ENCODE results near the gene EIF4EBP2.

Gene EIF4EBP2

GRCh38 chr10:70379581-70380176 is 24.3 kb upstream of the EIF4EBP2 start:
- no peak for DNase-seq

DNA sequence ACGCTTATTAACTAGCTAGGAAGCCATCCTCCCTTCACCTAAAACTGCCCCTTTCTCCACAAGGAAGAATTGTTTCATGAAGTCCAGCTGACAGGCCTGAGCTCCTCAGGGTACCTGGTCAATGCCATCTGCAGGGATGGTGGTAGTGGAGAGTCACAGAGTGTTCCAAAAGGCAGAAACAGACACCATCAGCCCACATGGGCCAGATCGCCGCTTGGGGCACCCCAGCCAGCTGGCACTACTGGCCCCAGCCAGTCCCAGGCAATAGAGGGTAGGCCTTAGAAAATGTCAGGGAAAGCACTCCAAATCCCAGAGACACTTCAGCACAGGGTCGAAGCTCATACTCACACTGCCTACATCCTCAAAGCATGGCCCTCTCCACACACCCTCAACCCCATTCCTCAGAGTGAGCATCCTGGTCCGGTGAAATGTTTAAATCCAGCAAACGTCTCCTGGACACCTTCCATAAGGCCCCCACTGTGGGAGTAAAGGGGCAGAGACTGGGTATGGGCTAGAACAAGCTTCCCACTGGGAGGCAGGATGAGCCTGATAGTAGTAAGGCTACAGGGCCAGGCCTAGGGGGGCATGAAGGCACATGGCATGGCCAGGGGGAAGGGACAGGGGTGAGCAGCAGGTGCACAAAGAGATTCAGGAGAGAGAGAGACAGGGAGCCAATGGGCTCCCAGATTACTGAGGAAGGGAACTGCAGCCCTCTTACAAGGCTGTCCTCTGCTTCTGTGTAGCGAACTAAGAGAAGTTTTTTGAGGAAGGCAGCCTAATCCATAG is 23.4 kb upstream of the EIF4EBP2 start:
- DNase-seq, result no peak

GRCh38 chr10:70381471-70382421 is 22.2 kb upstream of the EIF4EBP2 start:
- peak in 1 of 2 donors; percentile 66 for DNase-seq

DNA sequence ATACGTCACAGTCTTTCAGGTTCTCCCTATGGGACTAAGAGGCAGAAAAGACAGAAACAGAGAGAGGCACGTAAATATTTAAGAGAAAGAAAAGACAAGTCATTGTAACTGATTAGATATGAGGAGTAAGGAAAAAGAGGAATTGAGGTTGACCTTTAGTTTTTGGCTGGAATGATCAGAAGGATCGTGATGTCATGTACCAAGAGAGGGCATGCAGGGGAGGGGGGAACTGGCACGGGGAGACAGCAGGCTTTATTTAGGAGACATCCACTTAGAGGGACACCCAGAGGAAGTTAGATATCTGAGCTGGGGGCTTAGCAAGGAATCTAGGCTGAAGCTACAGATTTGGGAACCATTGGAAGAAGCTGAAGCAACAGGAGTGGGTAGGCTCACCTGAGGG is 12.3 kb upstream of the EIF4EBP2 start:
- no peak for DNase-seq

- no peak for DNase-seq
Observed at GRCh38 chr10:70396140-70396539, 7.8 kb upstream of the EIF4EBP2 start.

DNA sequence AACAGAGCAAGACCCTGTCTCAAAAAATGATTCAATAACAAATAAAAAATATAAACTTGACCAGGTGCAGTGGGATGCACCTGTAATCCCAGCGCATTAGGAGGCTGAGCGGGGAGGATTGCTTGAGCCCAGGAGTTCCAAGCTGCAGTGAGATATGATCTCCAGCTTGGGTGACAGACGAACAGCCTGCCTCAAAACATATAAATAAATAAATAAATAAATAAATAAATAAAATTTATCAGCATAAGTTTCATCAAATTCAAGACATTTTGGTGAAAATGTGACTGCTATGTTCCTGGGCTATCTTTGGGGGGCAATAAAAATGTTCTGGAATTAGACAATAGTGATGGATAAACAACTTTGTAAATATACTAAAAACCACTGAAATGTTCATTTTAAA is 4.8 kb upstream of the EIF4EBP2 start:
- no peak for DNase-seq

- no peak for DNase-seq
Observed at GRCh38 chr10:70403483-70404035, 386 bp upstream of the EIF4EBP2 start.

DNA sequence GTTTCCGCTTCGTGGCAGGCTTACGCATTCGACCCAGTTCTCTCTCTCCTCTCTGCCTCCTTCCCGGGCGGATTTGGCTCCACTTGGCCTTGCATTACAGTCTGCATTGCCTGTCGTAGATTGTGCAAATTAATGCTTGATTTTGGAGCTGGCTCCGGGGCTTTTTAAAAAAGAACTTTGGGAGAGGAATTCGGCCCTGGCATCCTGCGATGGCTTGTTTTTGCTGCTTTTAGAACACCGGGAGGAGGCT is 767 bp downstream of the EIF4EBP2 start:
- peak in 1 of 2 donors; percentile 9 for DNase-seq

DNA sequence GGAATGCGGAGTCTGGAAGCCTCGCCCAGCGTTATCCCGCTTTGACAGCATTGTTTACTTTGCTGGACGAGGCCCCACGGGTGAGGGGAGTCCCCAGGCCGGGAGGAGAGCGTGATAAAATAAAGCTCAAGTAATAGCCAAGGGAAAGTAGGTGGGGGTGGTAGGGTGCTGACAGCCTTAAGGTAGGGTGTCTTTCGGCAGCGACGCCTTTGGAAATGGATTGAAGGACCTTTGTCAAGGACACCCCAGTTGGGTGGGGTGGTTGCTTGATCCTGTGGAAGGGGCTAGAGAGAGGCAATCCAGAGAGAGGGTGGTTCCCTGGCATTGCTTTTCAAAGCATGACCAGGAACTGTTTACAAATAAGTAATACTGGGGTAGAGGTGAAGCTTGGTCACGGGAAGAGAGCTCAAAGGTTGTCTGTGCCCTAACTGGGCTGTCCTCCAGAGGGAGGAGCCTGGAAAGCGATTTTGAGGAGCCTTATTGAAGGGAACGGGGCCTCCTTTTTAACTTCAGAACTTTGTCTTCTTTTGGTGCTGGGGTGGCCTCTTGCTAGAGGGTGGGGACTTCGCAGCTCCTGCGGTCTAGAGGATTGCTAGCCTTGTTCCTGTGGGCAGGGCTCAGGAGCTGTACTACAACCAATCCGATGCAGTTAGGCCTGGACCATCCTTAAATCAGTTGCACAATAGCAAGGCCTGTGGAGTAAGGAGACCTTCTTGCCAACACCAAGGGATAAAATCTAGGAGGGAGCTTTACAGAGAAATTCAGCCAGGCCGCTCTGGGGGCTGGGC is 1.3 kb downstream of the EIF4EBP2 start:
- peak; percentile 39 to 71 for DNase-seq

GRCh38 chr10:70409772-70410171 is 5.8 kb downstream of the EIF4EBP2 start:
- no peak for DNase-seq

DNA sequence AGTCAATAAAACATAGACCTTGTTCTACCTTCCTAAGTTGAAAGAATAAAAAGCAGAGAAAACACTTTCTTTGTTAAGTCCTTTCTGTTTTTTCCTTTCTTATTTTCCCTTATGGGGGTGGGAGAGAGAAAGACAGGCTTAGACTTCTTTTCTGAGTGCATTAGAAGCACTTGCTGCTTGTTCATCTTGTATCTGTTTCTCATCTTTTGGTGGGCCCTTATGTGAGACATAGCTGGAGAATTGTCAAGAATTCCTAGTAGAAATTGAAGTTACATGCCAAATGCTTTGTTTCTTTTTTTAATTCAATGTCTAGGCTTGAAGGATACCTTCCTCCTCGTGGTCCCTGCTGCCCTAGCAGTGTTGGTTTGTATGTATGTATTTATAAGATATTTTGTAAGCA is 6.7 kb downstream of the EIF4EBP2 start:
- DNase-seq, result no peak

GRCh38 chr10:70412356-70412755 is 8.4 kb downstream of the EIF4EBP2 start:
- no peak for DNase-seq

GRCh38 chr10:70417568-70417967 is 13.6 kb downstream of the EIF4EBP2 start:
- no peak for DNase-seq

DNA sequence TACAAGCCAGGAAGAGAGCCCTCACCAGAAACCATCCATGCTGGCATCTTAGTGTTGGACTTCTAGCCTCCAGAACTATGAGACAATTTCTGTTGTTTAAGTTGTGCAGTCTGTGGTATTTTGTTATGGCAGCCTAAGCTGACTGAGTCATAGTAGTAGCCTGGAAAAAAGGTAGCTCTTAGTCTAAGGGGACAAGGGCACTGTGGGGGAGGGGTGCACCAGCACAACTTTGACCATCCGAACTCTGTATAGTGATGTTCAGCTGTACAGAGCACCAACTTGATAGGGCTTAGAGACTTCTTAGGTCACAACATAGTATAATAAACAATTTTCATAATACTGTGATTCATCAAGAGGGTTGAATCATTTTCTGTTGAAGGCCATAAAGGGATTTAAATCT is 14.3 kb downstream of the EIF4EBP2 start:
- DNase-seq, result no peak

DNA sequence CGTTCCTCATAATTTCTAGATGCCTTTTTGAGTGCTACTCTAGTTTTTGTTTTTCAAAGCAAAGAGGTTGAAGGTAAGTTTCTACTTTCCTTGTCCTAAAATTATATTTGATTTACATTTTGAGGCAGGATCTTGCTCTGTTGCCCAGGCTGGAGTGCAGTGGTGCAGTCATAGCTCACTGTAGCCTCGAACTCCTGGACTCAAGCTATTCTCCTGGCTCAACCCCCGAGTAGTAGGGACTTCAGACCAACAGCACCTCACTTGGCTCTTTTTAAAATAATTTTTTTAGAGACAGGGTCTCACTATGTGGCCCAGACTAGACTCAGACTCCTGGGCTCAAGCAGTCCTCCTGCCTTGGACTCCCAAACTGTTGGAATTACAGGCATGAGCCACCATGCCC is 14.8 kb downstream of the EIF4EBP2 start:
- DNase-seq, result no peak

DNA sequence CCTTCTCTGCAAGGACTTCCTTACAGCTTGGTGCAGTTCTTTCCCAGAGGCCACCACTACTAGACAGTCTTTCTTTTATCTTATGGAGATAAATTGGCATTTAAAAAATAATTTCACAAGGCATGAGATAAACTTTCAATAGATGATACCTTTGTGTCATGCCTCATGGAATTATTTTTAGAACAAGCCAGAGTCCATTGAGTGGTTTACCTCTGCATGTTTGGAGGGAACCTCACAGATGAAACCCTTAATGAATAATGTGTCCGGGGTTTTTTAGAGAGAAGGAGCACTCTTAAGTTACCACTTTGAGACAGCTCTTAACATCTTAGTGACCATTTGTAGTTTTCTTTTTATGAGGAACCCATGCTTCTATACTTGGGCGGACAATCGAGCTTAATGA is 20.4 kb downstream of the EIF4EBP2 start:
- no peak for DNase-seq

GRCh38 chr10:70425096-70425495 is 21.2 kb downstream of the EIF4EBP2 start:
- no peak for DNase-seq

DNA sequence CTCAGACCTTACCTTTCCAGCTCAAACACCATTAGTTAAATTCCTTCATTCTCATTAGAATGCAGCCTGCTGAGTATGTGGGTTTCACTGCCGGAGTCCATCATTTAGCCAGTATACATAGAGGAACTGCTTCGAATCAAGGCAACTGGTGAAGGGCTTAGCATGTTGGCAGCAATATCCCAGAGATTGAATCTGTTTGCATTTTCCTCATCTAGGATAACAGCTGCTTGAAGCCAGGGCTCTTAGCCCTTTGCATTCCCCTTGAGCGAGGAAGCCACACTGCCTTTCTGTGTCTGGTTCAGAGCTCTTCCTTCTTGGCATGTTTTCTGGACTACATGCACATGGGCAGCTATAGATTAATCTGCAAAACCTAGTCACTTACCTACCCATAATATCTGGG is 22.9 kb downstream of the EIF4EBP2 start:
- no peak for DNase-seq

DNA sequence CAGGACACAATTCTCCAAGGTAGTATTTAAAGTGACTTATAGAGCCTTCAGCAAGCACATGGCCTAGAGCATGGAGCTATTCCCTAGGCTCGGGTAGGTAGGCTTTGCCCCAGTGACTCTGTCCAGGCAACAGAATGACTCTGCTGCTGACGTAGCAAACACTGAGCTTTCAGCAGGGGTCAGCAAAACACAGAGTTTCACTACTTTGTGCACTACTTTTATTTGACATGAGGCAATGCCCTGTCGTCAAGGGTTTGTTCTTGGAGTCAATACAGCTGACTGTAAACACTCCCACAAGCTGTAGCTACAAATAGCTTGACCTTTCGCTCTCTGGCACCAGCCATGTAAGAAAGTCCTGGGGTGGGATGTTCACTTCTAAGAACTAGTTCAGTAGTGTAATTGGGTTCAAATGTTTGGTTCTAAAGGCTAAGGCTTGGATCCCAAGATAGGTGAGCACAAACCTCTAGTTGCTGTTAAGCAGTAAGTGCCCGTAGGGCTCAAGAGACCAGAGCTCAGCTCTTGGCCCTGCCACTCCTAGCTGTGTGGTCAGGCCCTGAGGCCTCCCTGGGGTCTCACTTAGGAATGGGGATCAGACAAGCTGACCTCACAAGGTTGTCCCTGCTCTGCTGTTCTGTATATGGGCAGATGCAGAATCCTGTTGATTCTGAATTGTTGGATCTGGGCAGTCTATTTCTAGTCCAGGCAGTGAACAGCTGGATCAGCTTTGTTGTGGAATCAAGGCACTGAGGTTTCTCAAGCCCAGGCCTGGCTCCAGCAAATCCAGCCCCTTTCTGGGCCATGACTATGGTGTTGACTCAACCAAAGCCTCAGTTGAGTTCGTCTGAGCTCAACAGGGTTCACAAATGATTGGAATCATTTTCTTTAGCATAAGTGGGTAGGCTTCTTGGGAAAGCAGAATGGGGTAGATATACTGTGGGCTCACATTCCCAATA is 26.8 kb downstream of the EIF4EBP2 start:
- peak; percentile 12 to 26 for DNase-seq

DNA sequence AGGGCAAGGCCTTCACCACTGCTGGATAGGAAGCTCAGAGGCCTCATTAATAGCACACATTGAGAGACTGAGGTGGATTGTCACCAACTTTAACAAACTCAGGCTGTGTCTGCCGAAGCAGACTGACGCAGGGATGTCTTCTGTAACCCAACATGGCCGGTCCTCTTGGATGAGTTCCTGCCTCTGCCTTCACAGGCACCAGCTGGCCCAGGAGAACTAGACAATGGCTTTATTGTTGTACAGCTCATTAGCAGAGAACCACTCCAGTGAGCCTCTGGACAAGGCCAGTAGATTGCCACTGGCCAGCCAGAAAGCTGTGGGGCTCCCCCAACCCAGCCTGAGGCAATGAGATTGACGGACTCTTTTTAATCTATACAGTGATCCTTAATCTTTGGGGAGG is 28.2 kb downstream of the EIF4EBP2 start:
- peak; percentile 72 to 87 for DNase-seq

- no peak for DNase-seq
Observed at GRCh38 chr10:70432561-70433263, 28.8 kb downstream of the EIF4EBP2 start.
